ENCODE results near the gene IL1RAPL1.

Gene IL1RAPL1

GRCh38 chrX:29653721-29654120 is 1066.5 kb downstream of the IL1RAPL1 start:
- DNase-seq (ENCODE audit: low read depth), result no peak

- no peak for DNase-seq (ENCODE audit: low read depth)
Measured at GRCh38 chrX:29659911-29660310, 1072.7 kb downstream of the IL1RAPL1 start.

- DNase-seq (ENCODE audit: low read depth), result no peak
Measured at GRCh38 chrX:29661290-29661689, 1074.0 kb downstream of the IL1RAPL1 start.

- DNase-seq (ENCODE audit: low read depth), result no peak
Measured at GRCh38 chrX:29662101-29662500, 1074.9 kb downstream of the IL1RAPL1 start.

GRCh38 chrX:29662759-29663503 is 1075.7 kb downstream of the IL1RAPL1 start:
- no peak for DNase-seq (ENCODE audit: low read depth)

- no peak for DNase-seq (ENCODE audit: low read depth)
Measured at GRCh38 chrX:29665532-29665931, 1078.3 kb downstream of the IL1RAPL1 start.

GRCh38 chrX:29666366-29666765 is 1079.1 kb downstream of the IL1RAPL1 start:
- DNase-seq (ENCODE audit: low read depth), result no peak

GRCh38 chrX:29671421-29671820 is 1084.2 kb downstream of the IL1RAPL1 start:
- DNase-seq (ENCODE audit: low read depth), result no peak

GRCh38 chrX:29687687-29688086 is 1100.4 kb downstream of the IL1RAPL1 start:
- DNase-seq (ENCODE audit: low read depth), result no peak

- DNase-seq (ENCODE audit: low read depth), result no peak
Measured at GRCh38 chrX:29690061-29690460, 1102.8 kb downstream of the IL1RAPL1 start.

- DNase-seq (ENCODE audit: low read depth), result no peak
Measured at GRCh38 chrX:29691044-29691443, 1103.8 kb downstream of the IL1RAPL1 start.

- DNase-seq (ENCODE audit: low read depth), result no peak
Measured at GRCh38 chrX:29693912-29694311, 1106.7 kb downstream of the IL1RAPL1 start.

- no peak for DNase-seq (ENCODE audit: low read depth)
Measured at GRCh38 chrX:29699239-29699638, 1112.0 kb downstream of the IL1RAPL1 start.

GRCh38 chrX:29707088-29707487 is 1119.8 kb downstream of the IL1RAPL1 start:
- DNase-seq (ENCODE audit: low read depth), result no peak

- no peak for DNase-seq (ENCODE audit: low read depth)
Measured at GRCh38 chrX:29721152-29721551, 1133.9 kb downstream of the IL1RAPL1 start.

- no peak for DNase-seq (ENCODE audit: low read depth)
Measured at GRCh38 chrX:29724316-29724715, 1137.1 kb downstream of the IL1RAPL1 start.

GRCh38 chrX:29726811-29727210 is 1139.6 kb downstream of the IL1RAPL1 start:
- DNase-seq (ENCODE audit: low read depth), result no peak

GRCh38 chrX:29728639-29729038 is 1141.4 kb downstream of the IL1RAPL1 start:
- DNase-seq (ENCODE audit: low read depth), result no peak

GRCh38 chrX:29744966-29745365 is 1157.7 kb downstream of the IL1RAPL1 start:
- DNase-seq (ENCODE audit: low read depth), result no peak

GRCh38 chrX:29746326-29746725 is 1159.1 kb downstream of the IL1RAPL1 start:
- no peak for DNase-seq (ENCODE audit: low read depth)

GRCh38 chrX:29762006-29762405 is 1174.8 kb downstream of the IL1RAPL1 start:
- no peak for DNase-seq (ENCODE audit: low read depth)

- DNase-seq (ENCODE audit: low read depth), result no peak
Measured at GRCh38 chrX:29775890-29776289, 1188.6 kb downstream of the IL1RAPL1 start.

GRCh38 chrX:29787656-29788055 is 1200.4 kb downstream of the IL1RAPL1 start:
- no peak for DNase-seq (ENCODE audit: low read depth)

GRCh38 chrX:29788991-29789699 is 1201.9 kb downstream of the IL1RAPL1 start:
- DNase-seq (ENCODE audit: low read depth), result no peak

Data from activated T-cell treated with anti-CD3 and anti-CD28 coated beads for 24 hours (primary cell).